Panc1 (cell line): ENCODE measurements around the gene SERPINA12.

Experiments
- CTCF ChIP-seq: fragments of 450-650 bp; IDR thresholded peaks from 2 replicates; pipeline ENCODE4 v1.5.1; 2017; ENCODE audit warnings: mild to moderate bottlenecking
- POLR2AphosphoS5 ChIP-seq: IDR thresholded peaks from 2 replicates; pipeline ENCODE4 v1.6.1; 2012; ENCODE audit warnings: mild to moderate bottlenecking, low read depth, low read length, moderate library complexity
- SIN3A ChIP-seq: IDR thresholded peaks from 2 replicates; pipeline ENCODE4 v1.6.1; 2012; ENCODE audit warnings: low read depth, mild to moderate bottlenecking, low read length, moderate library complexity, borderline replicate concordance; ENCODE audit not compliant: insufficient read depth
- TCF7L2 ChIP-seq: IDR thresholded peaks from 2 replicates; pipeline ENCODE4 v1.6.1; 2011; ENCODE audit warnings: mild to moderate bottlenecking, low read depth, low read length, inconsistent platforms

- TF ChIP-seq TCF7L2, result no peak
- TF ChIP-seq SIN3A, result no peak
- no peak for TF ChIP-seq CTCF
- no peak for TF ChIP-seq POLR2AphosphoS5
These were observed 28.9 kb upstream of the SERPINA12 start for GRCh38 chr14:94538070-94538740.
